ENCODE measurements around the gene CARMIL1.
"Not testable (repeated sequence)": the region's sequence is repeated elsewhere in the genome, so short reads cannot be mapped to it uniquely, and the experiment has no call there.

CARMIL1 gene

GRCh38 chr6:25277857-25278256 is 1.3 kb upstream of the CARMIL1 start:
- no peak for DNase-seq (ENCODE audit: low spot score)

- DNase-seq (ENCODE audit: low spot score), result no peak
Measured at GRCh38 chr6:25278261-25278913, 787 bp upstream of the CARMIL1 start.

- DNase-seq (ENCODE audit: low spot score), result peak; percentile 68
Measured at GRCh38 chr6:25279748-25280343, 672 bp downstream of the CARMIL1 start.

- no peak for DNase-seq (ENCODE audit: low spot score)
Measured at GRCh38 chr6:25280344-25281074, 1.3 kb downstream of the CARMIL1 start.

DNA sequence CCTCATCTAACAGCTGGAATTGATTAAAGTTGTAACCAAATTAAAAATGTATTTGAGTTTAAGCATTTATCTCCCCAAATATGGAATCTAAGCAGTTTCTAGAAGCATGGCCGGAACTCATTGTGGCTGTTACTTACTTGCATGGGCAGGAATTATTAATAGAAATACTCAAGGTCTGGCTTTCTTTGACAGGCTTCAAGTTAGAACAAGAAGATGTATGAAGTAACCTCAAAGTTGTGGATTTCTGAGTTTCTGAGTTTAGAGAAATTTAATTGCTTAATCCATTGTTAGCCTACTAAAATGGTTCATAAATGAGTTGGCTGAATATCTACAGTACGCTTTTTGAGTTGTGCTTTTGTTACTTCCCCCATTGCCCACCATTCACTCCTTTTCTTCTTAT is 7.7 kb downstream of the CARMIL1 start:
- DNase-seq (ENCODE audit: low spot score), result no peak

- no peak for DNase-seq (ENCODE audit: low spot score)
Measured at GRCh38 chr6:25287941-25288340, 8.8 kb downstream of the CARMIL1 start.

DNA sequence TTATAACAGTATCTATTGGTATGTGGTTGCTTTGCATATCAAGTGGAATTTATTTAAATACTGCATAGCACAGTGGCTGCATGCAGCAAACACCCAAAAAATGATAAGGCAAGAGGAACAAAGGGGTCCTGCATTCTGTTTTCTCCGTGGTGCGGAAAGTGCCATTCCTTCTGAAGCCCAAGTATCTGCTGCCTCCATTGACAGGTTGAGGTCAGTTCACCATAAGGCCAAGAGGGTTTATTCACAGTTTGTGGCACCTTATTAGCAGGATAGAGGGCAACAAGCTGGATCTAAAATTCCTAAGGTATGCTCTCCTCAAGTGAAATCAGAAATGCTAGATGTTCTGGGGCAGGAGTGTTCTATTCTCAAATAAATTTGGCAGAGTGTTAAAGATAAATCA is 9.3 kb downstream of the CARMIL1 start:
- no peak for DNase-seq (ENCODE audit: low spot score)

GRCh38 chr6:25290306-25291060 is 11.3 kb downstream of the CARMIL1 start:
- DNase-seq (ENCODE audit: low spot score), result no peak

DNA sequence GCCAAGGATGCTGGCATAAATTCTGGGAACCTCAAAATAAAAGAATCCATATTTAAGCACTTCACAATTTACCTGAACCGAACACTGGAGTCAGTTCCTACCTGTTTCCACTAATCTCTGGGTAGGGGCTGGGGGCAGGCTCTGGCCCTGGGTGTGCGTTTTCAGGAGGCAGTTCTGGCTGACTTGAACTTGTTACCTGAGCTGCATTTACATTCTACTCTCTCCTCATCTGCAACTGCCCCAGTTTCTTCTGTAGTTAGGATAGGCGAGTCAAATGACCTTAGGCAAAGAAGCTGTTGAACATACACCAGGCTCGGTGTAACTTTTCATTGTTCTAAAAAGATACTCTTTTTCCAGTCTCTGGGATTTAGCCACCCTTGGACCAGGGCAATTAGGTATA is 13.2 kb downstream of the CARMIL1 start:
- DNase-seq (ENCODE audit: low spot score), result no peak

DNA sequence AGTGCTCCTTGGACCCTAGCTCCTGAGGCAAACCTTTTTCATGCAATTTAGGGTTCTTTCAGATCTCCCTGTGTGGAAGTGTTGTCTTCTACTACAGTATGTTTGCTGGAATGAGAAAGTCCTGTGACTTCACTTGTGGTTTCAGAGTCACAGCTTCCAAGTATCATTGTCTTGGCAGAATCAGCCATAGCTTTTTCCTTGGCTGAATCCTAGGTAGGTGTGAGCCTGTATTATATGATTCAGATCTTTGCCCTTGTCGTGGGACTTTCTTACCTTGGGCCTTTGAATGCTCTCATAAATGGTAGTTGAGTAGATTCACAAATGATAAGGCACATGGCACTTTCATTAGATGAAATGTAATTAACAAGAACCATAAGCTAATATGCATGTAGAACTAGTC is 16.5 kb downstream of the CARMIL1 start:
- no peak for DNase-seq (ENCODE audit: low spot score)

- DNase-seq (ENCODE audit: low spot score), result no peak
Measured at GRCh38 chr6:25296217-25296905, 17.2 kb downstream of the CARMIL1 start.

- no peak for DNase-seq (ENCODE audit: low spot score)
Measured at GRCh38 chr6:25297039-25297441, 17.9 kb downstream of the CARMIL1 start.

DNA sequence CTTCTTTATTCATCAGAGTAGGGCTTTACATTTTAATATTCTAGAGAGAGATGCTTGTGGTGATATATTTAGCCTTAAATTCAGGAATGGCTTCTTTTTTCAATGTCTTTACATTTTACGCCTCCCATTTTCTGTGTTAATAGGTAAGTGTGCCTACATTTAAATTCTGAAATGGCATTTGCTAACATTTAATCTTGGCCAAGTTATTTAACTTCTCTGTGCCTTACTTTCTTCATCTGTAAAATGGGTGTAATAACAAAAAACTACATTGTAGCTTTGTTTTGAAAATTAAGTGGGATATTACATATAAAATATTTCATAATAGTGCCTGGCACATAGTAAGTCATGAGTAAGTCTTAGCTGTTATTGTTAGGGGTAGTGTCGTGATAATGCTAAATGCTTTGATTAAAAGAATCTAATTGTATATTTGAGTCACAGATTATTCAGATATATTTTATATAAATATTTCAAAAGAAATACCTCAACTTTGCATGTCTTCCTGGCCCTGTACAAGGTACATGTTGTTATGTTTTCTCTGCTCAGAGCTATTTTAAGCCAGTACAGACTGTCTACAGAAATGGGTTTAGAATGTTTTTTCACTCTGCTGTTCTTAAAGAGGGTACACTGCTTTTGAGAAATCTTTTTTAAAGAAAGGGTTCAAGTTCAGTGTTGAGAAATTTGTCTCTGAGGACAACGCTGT is 18.8 kb downstream of the CARMIL1 start:
- no peak for DNase-seq (ENCODE audit: low spot score)

DNA sequence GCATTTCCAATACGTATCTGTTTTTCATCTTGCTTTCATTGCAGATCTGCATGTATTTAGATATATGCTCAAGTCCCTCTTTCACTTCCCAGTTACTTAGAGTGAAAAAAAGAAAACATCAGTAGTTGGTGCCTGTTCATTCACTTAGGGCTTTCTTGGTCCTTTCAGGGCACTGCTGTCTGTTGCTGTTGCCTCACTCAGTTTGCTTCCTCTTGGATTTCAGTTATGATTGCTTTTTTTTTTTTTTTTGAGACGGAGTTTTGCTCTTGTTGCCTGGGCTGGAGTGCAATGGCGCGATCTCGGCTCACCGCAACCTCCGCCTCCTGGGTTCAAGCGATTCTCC is 19.3 kb downstream of the CARMIL1 start:
- DNase-seq (ENCODE audit: low spot score), result not testable (repeated sequence)

- DNase-seq (ENCODE audit: low spot score), result no peak
Measured at GRCh38 chr6:25301362-25301761, 22.2 kb downstream of the CARMIL1 start.

DNA sequence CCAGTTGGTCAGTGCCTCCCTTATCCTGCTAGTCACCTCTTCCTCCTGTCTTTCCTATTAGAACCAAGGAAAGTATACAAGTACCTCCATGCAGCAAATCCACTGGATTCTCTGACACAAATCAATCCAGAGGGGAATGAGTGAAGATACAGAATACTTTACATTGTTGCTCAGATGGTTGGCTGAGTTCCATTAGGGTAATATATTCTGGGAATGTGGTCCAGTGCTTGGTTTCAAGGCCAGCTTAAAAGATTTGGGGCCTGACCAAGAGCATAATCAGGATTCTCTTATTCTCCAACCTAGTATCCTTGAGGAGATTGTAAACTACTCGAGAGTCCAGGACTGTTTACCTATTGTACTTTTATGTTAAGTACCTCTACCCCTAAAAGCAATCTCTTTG is 23.0 kb downstream of the CARMIL1 start:
- DNase-seq (ENCODE audit: low spot score), result no peak

GRCh38 chr6:25302677-25303128 is 23.5 kb downstream of the CARMIL1 start:
- no peak for DNase-seq (ENCODE audit: low spot score)

- DNase-seq (ENCODE audit: low spot score), result no peak
Measured at GRCh38 chr6:25303254-25303653, 24.1 kb downstream of the CARMIL1 start.

DNA sequence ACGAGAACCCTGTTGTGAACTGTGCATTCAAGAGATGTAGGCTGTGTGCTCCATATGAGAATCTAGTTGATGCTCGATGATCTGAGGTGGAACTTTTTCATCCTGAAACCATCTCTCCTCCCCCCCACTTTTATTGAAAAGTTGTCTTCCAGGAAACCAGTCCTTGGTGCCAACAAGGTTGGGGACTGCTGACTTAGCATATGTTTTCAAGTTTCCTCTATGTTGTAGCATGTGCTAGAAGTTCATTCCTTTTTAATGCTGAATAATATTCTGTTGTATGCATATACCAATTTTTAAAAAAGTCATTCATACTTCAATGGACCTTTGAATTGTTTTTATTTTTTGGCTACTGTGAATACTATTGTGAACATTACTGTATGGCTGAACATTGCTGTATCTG is 27.2 kb downstream of the CARMIL1 start:
- DNase-seq (ENCODE audit: low spot score), result no peak

- DNase-seq (ENCODE audit: low spot score), result no peak
Measured at GRCh38 chr6:25307805-25308494, 28.8 kb downstream of the CARMIL1 start.

DNA sequence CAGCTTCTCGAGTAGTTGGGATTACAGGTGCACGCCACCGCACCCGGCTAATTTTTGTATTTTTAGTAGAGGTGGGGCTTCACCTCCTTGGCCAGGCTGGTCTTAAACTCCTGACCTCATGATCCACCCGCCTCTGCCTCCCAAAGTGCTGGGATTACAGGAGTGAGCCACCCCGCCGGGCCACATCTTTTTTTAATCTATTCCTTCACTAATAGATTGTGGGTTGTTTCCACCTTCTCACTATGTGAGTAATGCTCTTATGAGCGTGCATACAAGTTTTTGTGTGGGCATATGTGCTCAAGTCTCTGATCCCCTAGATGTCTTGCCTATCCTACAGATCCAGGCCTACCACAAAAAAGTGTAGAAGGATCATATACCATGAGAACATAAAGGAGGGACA is 30.7 kb downstream of the CARMIL1 start:
- DNase-seq (ENCODE audit: low spot score), result no peak

Data from left forelimb (tissue), 1 donor.